CD14-positive monocyte (primary cell): Measurements from ENCODE around the gene CELF4. TPM values are rescaled to one million over a fixed set of nuclear protein-coding genes. Genes with fewer than 3 reads are reported as not detected.

Experiments used
- DNase-seq, 3 donors: peaks; one replicate each; pipeline ENCODE4 v3.0.0-alpha.2; 2011 to 2022
- H2AFZ ChIP-seq: 2 replicates; pipeline ENCODE4 v1.6.0; 2012; ENCODE audit warnings: mild to moderate bottlenecking, low read depth, low read length, inconsistent platforms; ENCODE audit not compliant: insufficient read depth, poor library complexity, severe bottlenecking
- H3K27ac ChIP-seq, 2 donors: 1 replicate in 1 of 2; 2 replicates in 1 of 2; pipeline ENCODE4 v1.5.1; 2012 to 2013; ENCODE audit warnings: low read length in 2 of 2, control low read depth in 1 of 2, inconsistent platforms in 1 of 2, low read depth in 1 of 2, mild to moderate bottlenecking in 1 of 2
- H3K27me3 ChIP-seq, 2 donors: one replicate each; pipeline versions ENCODE4 v1.6.0 to v1.6.1; 2011 to 2013; ENCODE audit warnings: low read length in 2 of 2; ENCODE audit not compliant: control insufficient read depth in 2 of 2, insufficient read depth in 2 of 2
- H3K36me3 ChIP-seq, 2 donors: replicated peaks in 1 of 2; 1 replicate in 1 of 2; 2 replicates in 1 of 2; pipeline versions ENCODE4 v1.5.1 to v1.6.1; 2012 to 2013; ENCODE audit warnings: low read length in 2 of 2, control low read depth in 1 of 2, inconsistent platforms in 1 of 2, mild to moderate bottlenecking in 1 of 2; ENCODE audit not compliant: insufficient read depth in 2 of 2, control insufficient read depth in 1 of 2
- H3K4me1 ChIP-seq, 2 donors: 1 replicate in 1 of 2; 2 replicates in 1 of 2; pipeline versions ENCODE4 v1.5.1 to v1.6.1; 2012 to 2013; ENCODE audit warnings: low read length in 2 of 2, control low read depth in 1 of 2, inconsistent platforms in 1 of 2, mild to moderate bottlenecking in 1 of 2, moderate library complexity in 1 of 2; ENCODE audit not compliant: insufficient read depth in 2 of 2, control insufficient read depth in 1 of 2
- H3K4me2 ChIP-seq: replicated peaks from 2 replicates; pipeline ENCODE3; 2012; ENCODE audit warnings: low read length, moderate library complexity, mild to moderate bottlenecking; ENCODE audit not compliant: poor library complexity, severe bottlenecking; ENCODE audit errors: extremely low read depth
- H3K4me3 ChIP-seq, 3 experiments: fragments of 200-600 bp in 1 of 3; sonication (generic) in 1 of 3; replicated peaks in 1 of 3; 1 replicate in 2 of 3; 2 replicates in 1 of 3; pipeline ENCODE4 v1.5.1; 2011 to 2013; ENCODE audit warnings: low read length in 3 of 3, mild to moderate bottlenecking in 3 of 3, control low read depth in 2 of 3, low read depth in 2 of 3, inconsistent platforms in 1 of 3, moderate library complexity in 1 of 3
- H3K79me2 ChIP-seq: 2 replicates; pipeline ENCODE4 v1.6.0; 2012; ENCODE audit warnings: mild to moderate bottlenecking, control low read depth, inconsistent platforms, low read length, moderate library complexity; ENCODE audit not compliant: insufficient read depth
- H3K9ac ChIP-seq: 2 replicates; pipeline ENCODE4 v1.6.0; 2017; ENCODE audit warnings: low read length, mild to moderate bottlenecking; ENCODE audit not compliant: insufficient read depth, poor library complexity, severe bottlenecking
- H3K9me3 ChIP-seq, 2 donors: replicated peaks in 1 of 2; 1 replicate in 1 of 2; 2 replicates in 1 of 2; pipeline versions ENCODE4 v1.5.1 to v1.6.1; 2012 to 2013; ENCODE audit warnings: low read length in 2 of 2, control low read depth in 1 of 2; ENCODE audit not compliant: control insufficient read depth in 1 of 2, insufficient read depth in 1 of 2
- H4K20me1 ChIP-seq: 2 replicates; pipeline ENCODE4 v1.6.0; 2012; ENCODE audit warnings: mild to moderate bottlenecking, low read length, control low read depth, moderate library complexity; ENCODE audit not compliant: insufficient read depth
- H3K27ac Mint-ChIP-seq, 7 donors: one replicate each; pipeline ENCODE4 v1.8.0; 2020; ENCODE audit warnings: mild to moderate bottlenecking in 7 of 7, mixed read lengths in 7 of 7, moderate library complexity in 6 of 7, inconsistent platforms in 2 of 7
- H3K27me3 Mint-ChIP-seq, 3 donors: one replicate each; pipeline ENCODE4 v1.8.0; 2021 to 2022; ENCODE audit warnings: low read depth in 3 of 3, mild to moderate bottlenecking in 3 of 3, mixed read lengths in 3 of 3, moderate library complexity in 3 of 3, inconsistent platforms in 1 of 3
- H3K36me3 Mint-ChIP-seq, 2 donors: one replicate each; pipeline ENCODE4 v1.8.0; 2020; ENCODE audit warnings: mixed read lengths in 2 of 2, inconsistent platforms in 1 of 2, mild to moderate bottlenecking in 1 of 2
- H3K4me1 Mint-ChIP-seq: one replicate; pipeline ENCODE4 v1.8.0; 2020; ENCODE audit warnings: mild to moderate bottlenecking, mixed read lengths
- H3K4me3 Mint-ChIP-seq, 2 donors: one replicate each; pipeline ENCODE4 v1.8.0; 2020; ENCODE audit warnings: mild to moderate bottlenecking in 2 of 2, mixed read lengths in 2 of 2, moderate library complexity in 1 of 2
- H3K9me3 Mint-ChIP-seq, 7 donors: one replicate each; pipeline ENCODE4 v1.8.0; 2020 to 2022; ENCODE audit warnings: mixed read lengths in 7 of 7, mild to moderate bottlenecking in 6 of 7, moderate library complexity in 6 of 7, inconsistent platforms in 2 of 7
- CTCF ChIP-seq: fragments of 200-600 bp; IDR thresholded peaks from one replicate; pipeline ENCODE4 v1.8.0; 2022; ENCODE audit warnings: antibody characterized with exemption, mild to moderate bottlenecking
- WGBS: methylation state at CpG from one replicate; pipeline ENCODE4 v1.1.5; 2013; ENCODE audit warnings: missing lambda C conversion rate; ENCODE audit not compliant: insufficient coverage; 5-methylcytosine and 5-hydroxymethylcytosine counted together
- intact Hi-C, 2 donors: fragments of 100-400 bp; cut with micrococcal nuclease; formaldehyde crosslinking; loops; one replicate each; pipeline versions ENCODE4 v1.15.0 to v1.15.1; 2023
- polyA plus RNA-seq, 3 donors: library from polyadenylated mRNA; depleted of rRNA in 1 of 3; unstranded in 2 of 3; stranded (reverse) in 1 of 3; fragments of 300-500 nt in 2 of 3; fragments of >200 nt in 1 of 3; fragmentation: Illumina TruSeq in 2 of 3; gene quantifications; 1 replicate in 2 of 3; 2 replicates in 1 of 3; pipeline ENCODE4 v1.2.3, GENCODE V29; 2012 to 2021

Gene CELF4
- polyA plus RNA-seq, 3 donors: not detected

GRCh38 chr18:37495354-37495753 lies 70.2 kb downstream of the CELF4 start:
- Mint-ChIP-seq H3K36me3 (no peaks in the 10 kb centered on the region), H3K4me1 (no peaks in the 10 kb centered on the region), H3K27ac (peak overlapping the region in 2 of 7 donors; percentile 45 to 55), H3K9me3 (no peaks in the 10 kb centered on the region), H3K4me3 (no peak overlapping the region), H3K27me3 (peaks cover 7 to 12% (median 10%) of the 10 kb centered on the region in 3 donors)
- Histone ChIP-seq H3K9ac (no peak overlapping the region), H2AFZ (no peak overlapping the region), H3K27ac (no peak overlapping the region), H4K20me1 (no peaks in the 10 kb centered on the region), H3K36me3 (no peaks in the 10 kb centered on the region), H3K4me1 (no peaks in the 10 kb centered on the region), H3K9me3 (no peaks in the 10 kb centered on the region), H3K27me3 (no peaks in the 10 kb centered on the region), H3K79me2 (no peaks in the 10 kb centered on the region), H3K4me2 (no peak overlapping the region), H3K4me3 (no peak overlapping the region)
- TF ChIP-seq CTCF: no peak
- intact Hi-C loops: no loop called here
- no CpG with 5 or more reads among the region's 2 CpGs for WGBS
- DNase-seq: no peak

GRCh38 chr18:37494406-37494805 lies 71.2 kb downstream of the CELF4 start:
- no peaks in the 10 kb centered on the region for H4K20me1 ChIP-seq
- no peaks in the 10 kb centered on the region for H3K36me3 Mint-ChIP-seq

More at GRCh38 chr18:37494406-37494805, 71.2 kb downstream of the CELF4 start:
- no peak for TF ChIP-seq CTCF
- Histone ChIP-seq H3K4me2 (no peak overlapping the region), H2AFZ (no peak overlapping the region), H3K4me1 (no peaks in the 10 kb centered on the region), H3K9me3 (no peaks in the 10 kb centered on the region), H3K9ac (no peak overlapping the region), H3K4me3 (no peak overlapping the region), H3K27ac (no peak overlapping the region), H3K79me2 (no peaks in the 10 kb centered on the region), H3K27me3 (no peaks in the 10 kb centered on the region), H3K36me3 (no peaks in the 10 kb centered on the region)
- Mint-ChIP-seq H3K4me1 (no peaks in the 10 kb centered on the region), H3K4me3 (no peak overlapping the region), H3K27me3 (peaks cover 10 to 17% (median 11%) of the 10 kb centered on the region in 3 donors), H3K9me3 (no peaks in the 10 kb centered on the region), H3K27ac (no peak overlapping the region)
- intact Hi-C loops: no loop called here
- no CpG with 5 or more reads among the region's 5 CpGs for WGBS
- no peak for DNase-seq
